Islet of Langerhans (tissue), 1 donor: ENCODE measurements around the gene TMEM245.
"Not testable (repeated sequence)": the region's sequence is repeated elsewhere in the genome, so short reads cannot be mapped to it uniquely, and the experiment has no call there.

ENCODE experiments used
- FAIRE-seq: peaks from one replicate; lab custom pipeline; 2011; peaks lifted over from hg19 to GRCh38; lab: Jason Lieb, UNC

TMEM245 gene

DNA sequence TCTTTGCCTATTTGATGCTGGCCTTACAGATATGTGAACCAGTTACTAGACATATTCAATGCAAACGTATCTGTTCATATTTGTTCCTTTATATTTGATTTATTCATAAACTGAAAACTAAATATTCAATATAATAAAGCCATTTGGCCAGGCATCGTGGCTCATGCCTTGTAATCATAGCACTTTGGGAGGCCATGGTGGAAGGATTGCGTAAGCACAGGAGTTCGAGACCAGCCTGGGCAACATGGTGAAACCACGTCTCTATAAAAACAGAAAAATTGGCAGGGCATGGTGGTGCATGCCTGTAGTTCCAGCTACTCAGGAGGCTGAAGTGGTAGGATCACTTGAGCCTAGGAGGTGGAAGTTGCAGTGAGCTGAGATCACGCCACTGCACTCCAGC, 57.2 kb downstream of the TMEM245 start:
- FAIRE-seq, result no peak

DNA sequence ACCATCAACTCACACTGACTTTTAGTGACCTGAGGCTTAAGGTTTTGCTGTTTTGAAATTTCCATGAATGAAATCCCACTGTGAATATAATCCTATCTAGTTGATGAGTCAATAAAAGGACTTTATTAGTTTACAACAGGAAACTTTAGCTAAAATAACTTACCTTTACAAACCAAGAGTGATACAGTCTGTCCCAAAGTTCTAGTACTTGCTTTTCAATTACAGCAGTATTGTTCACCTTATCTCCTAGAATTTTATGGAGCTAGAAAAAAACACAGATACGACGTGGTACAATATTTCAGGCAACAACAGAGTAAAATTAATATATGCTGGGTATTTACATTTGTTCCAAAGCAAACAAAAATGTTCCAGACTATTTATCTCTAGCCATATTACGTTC, 59.6 kb downstream of the TMEM245 start:
- FAIRE-seq, result no peak

DNA sequence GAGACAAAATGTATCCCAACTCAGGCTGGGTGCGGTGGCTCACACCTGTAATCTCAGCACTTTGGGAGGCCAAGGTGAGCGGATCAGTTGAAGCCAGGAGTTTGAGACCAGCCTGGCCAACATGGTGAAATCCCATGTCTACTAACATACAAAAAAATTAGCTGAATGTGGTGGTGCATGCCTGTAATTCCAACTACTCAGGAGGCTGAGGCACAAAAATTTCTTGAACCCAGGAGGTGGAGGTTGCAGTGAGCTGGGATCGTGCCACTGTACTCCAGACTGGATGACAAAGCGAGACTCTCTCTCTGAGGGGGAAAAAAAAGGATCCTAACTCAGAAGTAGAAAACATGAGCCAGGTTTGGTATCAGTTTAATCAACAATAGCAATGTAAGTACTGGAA, 66.6 kb downstream of the TMEM245 start:
- not testable (repeated sequence) for FAIRE-seq

DNA sequence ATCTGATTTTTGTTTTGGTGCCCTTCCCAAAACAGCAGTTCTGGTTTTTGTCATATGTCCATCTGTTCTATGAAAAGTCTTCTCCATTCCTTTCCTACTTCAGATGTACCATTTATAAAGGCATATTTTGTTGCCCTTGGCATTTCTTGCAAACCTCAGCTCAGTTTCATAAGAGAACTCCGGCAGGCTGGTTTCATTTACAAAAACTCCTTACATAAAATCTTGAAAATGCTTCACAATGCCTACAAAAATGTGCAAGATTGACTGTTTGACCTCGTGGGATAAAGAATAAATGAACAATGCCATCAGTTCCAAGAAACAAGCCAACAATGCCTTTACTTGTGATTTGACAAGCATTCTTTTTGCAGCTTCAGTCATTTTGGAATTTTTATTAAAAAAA, 67.3 kb downstream of the TMEM245 start:
- no peak for FAIRE-seq

DNA sequence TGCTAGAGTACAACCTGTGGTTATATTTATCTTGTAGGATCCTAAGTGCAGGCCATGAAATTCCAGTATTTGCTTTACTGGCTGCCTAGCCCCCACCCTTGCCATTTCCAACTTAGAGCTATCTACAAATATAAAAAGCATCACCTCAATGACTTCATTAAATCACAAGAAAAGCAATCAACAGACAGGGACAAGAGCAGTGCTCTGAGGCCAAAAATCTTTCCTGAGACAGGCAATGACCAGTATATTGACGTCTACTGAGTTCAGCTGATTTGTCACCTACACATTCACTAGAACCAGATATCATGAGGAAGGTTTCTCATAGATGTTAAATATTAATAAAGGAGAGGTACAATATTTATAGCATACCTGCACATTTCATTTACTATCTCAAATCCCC, 68.0 kb downstream of the TMEM245 start:
- FAIRE-seq, result no peak

DNA sequence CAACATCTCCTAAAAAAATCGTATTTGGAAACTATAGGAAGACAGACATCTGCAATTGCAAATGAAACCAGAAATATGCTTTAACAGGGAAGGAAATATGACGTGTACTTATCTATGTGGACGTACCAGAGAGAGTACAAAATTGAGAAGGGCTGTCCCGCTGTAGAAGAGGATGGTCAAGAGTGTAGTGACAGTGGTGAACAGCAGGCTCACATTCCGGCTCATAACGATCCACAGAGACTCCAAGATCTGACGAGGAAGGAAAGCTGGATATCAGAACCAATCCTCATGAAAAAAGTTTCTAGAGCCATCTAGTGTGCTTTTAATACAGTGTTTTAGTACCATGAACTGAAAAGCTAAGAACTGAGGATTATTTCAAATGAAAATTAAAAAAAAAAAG, 69.3 kb downstream of the TMEM245 start:
- no peak for FAIRE-seq

DNA sequence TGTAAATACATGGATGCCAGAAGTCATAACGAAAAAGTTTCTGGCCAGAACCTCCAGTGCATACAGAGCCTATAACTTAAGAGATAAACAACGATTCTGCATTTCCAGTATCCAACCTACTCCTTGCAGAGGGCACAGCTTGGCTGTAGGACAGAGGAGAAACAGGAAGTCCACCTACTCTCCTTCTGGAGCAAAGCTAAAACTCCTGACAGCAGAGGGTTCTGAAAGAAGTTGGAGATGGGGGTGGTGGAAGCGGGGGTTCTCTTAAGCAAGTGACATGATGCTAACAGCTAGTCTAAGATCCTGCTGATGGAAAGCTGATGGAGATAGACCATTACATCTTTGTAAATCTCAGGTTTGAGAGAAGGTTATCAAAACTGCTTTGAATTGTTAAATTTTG, 70.9 kb downstream of the TMEM245 start:
- FAIRE-seq, result no peak

DNA sequence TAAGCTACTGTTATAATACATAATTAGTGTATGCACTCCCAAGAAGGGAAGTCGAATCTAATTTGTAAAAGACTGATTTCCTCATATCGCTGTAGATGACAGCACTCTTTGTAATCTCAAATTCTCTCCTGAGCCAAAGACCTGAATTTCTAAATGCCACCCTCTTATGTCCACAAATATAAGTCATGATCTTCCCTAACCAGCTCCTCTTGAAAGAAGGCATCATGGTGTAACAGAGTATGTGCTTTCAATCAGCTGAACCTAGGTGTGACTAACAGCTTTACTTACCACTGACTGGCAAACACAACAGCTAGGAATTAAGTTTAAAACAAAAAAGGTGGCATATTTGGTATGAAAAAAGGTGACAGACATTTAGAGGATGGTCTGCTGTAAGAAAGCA, 72.5 kb downstream of the TMEM245 start:
- no peak for FAIRE-seq

DNA sequence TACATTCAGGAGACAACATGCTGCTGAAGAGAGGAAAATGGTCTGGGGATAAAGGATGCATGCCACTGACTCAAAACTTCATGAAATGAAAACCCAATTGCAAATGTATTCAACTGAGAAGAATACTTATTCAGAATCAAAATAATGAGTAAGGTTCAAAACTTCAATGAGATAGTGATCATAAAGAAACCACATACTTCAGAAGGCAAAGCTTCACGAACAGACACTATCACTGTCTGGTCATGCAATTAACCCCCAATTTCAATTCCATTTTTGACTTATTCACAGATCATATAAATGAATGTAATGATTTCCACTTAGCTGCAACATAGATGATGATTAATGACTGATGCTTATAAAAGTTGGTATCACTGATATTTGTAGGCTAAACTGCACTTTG, 73.4 kb downstream of the TMEM245 start:
- FAIRE-seq, result no peak

DNA sequence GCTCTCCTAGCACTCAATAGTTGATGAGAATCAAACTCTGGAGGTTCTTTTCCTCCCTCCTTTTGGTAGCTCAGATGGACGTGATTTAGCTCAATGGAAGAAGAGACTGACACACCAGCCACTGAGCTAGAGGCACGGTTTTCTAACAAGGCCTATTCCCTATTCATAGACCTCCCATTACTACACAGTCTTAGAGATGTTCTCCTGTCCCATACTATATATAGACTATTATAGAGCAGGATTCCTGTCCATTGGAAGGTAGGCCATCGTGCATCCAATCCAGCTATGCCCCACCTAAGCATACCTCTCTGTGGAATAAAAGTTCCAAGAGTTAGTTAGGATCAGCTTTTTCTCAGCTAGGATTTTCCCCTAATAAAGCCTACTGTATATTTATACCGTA, 76.2 kb downstream of the TMEM245 start:
- no peak for FAIRE-seq

DNA sequence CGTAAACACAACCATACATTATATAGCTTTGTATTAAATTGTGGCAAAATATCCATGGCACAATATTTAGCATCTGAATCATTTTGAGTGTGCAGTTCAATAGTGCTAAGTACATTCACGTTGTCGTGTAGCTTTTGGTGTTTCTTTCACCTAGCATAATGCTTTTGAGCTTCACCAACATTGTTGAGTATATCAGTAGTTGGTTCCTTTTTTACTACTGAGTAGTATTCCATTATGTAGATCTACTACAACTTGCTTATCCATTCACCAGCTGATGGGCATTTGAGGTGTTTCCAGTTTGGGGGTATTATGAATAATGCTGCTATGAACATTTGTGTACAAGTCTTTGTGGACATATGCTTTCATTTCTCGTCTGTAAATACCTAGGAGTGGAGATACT, 79.2 kb downstream of the TMEM245 start:
- FAIRE-seq, result no peak

DNA sequence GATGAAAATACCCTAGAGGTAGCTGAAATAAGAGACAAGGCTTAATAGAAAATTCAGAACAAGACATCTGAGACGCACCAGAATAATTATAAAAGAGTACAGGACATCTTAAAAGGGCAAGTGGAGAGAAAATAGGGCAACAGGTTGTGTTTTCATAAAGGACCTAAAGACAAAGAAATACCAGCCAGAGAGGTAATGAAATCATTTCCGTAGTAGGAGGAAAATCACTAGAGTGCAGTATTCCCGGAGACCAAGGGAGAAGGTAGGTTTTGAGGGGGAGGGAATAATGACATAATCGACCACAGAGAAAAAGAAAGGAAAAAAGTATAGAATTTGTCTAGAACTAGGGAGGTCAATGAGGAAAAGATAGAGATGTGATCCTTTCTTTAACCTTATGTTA, 80.2 kb downstream of the TMEM245 start:
- FAIRE-seq, result no peak

DNA sequence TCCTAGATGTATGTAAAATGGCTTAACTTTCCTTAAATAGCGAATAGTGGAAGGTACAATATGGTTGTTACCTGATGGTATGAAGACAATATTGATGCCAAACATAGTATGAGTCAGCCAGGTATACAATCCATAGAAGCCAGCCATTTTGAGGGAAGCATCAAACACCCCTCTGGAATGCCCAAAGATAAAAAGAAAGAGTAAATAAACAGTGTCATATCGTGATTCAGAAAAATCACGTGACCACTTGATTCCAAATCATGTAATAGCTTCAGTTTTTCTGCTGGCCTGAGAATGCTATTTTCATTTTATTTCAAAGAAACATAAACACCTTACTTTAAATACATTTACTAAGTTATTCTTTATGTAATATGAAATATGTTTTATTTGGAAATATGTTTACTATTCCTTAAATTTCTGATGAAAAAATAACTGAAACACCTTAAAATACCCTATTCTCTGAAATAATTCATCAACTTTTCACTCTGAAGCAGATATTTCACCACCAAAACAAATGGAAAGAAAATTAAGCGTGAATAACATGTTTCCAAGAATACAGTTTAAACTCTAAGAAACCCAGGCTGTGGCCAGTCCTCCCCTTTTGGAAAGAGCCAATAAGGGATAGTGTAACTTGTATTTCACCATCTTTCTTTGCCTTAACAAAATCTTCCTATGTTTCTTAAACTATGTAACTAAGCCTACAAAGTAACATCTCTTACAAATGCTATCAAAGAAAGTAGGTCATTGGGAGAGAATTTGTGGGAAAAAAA, 81.6 kb downstream of the TMEM245 start:
- FAIRE-seq, result no peak

DNA sequence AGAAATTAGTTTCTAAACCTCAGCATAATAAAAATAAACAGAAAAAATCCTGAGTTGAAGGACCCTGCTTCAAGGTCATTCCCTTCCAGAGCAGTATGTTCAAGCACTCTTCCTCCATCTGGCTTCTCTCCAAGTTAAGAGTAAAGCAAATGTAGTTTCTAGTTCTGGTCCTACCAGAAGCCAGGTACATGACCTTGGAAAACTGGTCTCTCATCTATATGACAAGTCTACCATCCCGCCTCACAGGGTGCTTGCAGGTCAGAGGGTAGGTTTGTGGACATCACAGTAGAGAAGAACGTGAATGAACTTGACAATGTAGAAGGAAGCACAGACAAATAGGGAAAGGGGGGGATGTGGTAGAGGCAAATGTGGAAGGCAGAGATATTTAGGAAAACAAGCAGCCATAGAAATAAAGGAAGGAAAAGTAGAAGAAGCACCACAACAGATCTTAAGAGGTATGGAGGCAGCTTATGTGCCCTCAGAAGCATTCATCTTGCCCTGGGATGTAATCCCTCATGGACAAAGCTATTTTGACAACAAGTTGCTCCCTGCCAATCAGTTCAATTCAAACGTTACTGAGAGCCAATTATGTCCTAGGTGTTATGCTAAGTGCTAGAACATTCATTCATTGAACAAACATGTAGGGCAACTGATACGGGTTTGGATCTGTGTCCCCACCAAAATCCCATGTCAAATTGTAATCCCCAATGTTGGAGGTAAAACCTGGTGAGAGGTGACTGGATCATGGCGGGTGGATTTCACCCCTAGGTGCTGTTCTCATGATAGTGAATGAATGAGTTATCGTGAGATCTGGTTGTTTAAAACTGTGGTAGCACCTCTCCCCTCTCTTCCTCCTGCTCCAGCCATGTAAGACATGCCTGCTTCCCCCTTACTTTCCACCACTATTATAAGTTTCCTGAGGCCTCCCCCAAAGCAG, 82.7 kb downstream of the TMEM245 start:
- FAIRE-seq, result no peak

DNA sequence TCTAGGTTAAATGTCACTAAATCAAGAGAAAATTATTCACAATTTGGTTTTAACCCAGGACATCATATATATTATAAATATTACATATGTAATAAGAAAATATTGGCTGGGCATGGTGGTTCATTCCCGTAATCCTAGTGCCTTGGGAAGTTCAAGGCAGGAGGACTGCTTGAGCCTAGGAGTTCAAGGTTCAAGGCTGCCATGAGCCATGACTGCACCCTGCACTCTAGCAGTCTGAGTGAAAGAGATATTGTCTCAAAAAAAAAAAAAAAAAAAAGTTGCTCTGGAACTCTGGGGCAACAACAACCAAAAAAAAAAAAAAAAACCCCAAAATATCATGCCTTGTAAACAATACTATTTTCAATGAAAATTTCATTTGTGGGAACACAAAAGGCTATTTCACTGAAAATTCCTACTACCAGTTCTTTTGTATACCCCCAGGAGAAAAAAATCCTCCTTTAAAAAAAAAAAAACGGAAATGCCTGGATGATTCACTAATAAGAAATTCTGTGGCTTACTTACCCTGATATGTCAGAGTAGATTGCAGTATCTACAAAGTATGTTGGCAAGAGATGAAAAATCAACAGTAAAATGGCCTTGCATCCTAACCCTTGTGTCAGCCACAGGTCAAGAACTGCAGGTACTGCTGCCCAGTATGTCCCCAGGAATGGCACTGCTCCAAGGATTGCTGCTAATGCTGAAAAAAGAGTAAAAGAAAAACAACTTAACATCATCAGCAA, 83.9 kb downstream of the TMEM245 start:
- FAIRE-seq, result no peak

DNA sequence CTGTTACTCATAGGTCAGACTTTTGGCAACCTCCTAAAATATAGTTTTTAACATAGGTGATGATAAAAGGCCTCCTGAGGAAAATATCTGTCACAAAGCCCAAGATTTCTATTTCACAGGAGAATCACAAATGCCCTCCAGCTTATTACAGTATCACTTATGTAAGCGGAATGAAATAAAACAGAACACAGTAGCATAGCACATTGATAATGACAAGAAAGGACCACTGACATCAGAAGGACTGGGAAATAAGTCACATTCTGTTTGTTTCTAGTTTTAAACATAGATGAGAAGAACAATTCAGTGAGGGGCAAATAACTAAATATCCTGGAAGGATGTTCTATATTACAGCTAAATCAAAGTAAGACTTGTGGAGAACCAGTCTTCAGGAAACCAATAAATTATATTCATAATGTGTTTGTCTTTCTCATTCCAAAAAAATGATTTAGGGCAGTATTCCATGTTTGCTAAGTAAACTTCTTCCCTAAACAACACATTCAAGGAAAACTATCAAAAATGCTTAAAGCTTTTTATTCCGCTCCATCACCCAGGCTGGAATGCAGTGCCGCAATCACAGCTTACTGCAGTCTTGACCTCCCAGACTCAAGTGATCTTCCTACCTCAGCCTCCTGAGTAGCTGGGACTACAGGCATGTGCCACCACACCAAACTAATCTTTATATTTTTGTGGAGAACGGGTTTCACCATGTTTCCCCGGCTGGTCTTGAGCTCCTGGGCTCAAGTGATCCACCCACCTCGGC, 85.6 kb downstream of the TMEM245 start:
- no peak for FAIRE-seq

DNA sequence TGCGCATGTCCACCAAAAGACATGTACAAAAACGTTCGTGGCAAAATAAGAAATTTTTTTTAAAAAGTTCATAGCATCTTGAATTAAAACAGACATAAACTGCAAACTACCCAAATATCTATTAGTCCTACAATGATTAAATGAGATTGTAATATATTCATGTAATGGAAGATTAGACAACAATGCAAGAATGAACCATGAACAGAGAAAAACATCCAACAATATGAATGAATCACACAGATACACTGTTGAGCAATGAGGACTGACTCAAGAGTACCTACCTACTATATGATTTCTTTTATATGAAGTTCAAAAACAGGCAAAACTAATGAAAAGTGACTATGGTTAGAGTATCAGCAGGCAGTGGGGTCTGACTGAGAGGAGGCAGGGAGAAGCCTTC, 88.5 kb downstream of the TMEM245 start:
- FAIRE-seq, result no peak

DNA sequence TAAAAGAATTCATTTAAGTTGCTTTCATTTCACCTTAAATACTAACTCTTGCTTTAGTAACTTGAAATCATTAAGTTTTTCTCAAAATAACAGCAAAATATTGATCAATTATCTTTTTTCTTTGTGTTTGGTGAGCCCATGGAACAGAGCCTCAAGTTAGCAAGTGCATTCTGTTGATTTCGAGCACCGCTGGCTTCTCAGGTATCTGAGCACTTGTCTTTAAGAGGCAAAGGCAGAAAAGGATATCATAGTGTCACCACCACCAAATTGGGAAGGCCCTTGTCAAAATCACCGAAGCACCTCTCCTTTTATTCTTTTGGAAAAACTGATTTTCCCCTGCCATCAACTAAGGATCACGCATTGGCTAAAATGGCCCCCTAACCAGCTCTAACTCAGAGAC, 89.3 kb downstream of the TMEM245 start:
- no peak for FAIRE-seq

DNA sequence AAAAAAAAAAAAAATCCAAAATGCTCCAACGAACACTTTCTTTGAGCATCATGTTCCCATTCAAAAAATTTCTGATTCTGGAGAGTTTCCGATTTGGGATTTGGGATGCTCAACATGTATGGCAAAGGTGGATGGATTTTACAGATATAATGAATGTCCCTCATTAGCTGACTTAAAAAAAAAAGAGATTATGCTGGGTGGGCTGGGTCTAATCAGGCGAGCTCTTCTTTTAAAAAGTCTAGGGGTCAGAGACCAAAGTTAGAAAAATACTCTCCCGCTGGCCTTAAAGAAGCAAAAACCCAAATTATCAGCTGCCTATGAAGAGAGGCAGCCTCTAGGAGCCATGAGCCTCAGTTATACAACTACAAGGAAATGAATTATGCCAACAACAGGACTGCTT, 91.3 kb downstream of the TMEM245 start:
- FAIRE-seq, result no peak

DNA sequence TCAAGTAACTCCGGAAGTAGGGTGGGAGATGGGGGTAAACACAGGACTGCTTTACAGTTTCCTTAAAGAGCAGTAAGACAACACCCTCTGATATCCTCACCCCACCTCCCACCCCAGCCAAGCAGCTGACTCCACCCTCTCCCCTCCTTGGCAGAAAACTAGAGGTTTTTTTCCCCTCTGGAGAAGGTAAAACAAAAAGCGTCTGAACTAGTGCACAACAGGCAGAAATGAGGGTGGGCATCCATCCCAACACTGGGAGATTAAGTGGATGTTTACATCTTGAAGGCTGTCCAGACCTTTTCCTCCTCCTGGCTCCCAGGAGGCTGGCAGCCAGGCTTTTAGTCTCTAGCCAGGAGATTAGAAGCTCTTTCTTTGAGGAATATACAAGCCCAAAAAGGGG, 92.6 kb downstream of the TMEM245 start:
- FAIRE-seq, result no peak

DNA sequence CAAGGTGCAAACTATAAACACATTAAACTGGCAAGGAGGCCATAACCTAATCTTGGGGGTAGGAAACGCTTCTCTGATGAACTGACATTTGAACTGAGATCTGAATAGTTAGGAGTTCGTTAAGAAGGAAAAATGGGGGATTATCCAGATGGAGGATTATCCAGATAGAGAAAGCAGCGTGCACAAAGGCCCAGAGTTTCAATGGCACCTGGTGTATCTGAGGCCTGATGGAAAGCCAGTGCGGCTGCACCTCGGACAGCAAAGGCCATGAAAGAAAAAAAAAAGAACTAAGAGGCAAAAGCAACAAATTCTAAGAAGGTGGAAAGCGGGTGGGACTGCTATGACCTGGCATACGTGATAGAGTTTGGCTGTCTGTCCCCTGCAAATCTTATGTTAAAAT, 93.4 kb downstream of the TMEM245 start:
- no peak for FAIRE-seq

DNA sequence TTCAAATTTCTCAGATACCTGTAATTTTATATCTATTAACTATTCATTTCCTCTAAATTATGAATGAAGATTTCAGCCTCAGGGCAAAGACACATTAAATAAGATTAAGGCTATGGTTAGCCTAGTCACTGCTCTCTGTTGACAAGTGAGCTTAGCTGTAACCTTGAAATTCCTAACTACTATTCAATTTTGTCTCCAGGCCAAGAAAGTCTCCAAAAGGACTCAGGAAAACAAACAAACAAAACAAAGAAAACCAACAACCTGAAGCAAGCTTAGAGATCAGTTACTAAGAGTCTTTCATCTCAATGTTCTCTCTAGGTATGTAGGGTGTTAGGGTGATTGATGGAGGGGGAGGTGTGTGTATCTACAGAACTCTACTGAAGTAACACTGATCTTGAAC, 96.9 kb downstream of the TMEM245 start:
- FAIRE-seq, result no peak
